ENCODE measurements around the gene KLHL30. TPM values are rescaled to one million over a fixed set of nuclear protein-coding genes. Genes with fewer than 3 reads are reported as not detected.

The KLHL30 gene
- total RNA-seq, 1 donor from 2014 or later = 2.4 TPM

DNA sequence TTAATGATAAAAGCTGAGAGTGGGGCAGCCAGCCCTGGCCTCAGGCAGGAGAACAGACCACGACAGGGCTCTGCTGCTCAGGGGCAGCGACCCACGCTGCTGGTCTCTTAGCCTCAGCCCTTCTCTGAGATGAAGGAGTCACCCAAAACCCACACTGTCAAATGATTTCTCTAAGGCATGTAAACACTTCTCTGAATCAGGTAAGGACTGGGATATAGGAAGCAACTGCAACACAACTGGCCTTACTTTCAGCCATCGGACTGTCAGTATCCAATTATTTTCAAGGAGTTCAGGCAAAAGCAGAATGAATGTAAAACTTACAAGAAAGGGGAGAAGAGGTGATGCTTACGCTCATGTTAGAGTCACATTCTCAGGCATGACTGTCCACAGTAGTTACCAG is 42.1 kb downstream of the KLHL30 start:
- DNase-seq (ENCODE audit: low read depth) = no peak
- TF ChIP-seq, protein P1, sequence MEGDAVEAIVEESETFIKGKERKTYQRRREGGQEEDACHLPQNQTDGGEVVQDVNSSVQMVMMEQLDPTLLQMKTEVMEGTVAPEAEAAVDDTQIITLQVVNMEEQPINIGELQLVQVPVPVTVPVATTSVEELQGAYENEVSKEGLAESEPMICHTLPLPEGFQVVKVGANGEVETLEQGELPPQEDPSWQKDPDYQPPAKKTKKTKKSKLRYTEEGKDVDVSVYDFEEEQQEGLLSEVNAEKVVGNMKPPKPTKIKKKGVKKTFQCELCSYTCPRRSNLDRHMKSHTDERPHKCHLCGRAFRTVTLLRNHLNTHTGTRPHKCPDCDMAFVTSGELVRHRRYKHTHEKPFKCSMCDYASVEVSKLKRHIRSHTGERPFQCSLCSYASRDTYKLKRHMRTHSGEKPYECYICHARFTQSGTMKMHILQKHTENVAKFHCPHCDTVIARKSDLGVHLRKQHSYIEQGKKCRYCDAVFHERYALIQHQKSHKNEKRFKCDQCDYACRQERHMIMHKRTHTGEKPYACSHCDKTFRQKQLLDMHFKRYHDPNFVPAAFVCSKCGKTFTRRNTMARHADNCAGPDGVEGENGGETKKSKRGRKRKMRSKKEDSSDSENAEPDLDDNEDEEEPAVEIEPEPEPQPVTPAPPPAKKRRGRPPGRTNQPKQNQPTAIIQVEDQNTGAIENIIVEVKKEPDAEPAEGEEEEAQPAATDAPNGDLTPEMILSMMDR (IDR thresholded peaks at IDR 0.05; ENCODE audit: insufficient read depth, low read length, poor library complexity, severe bottlenecking) = no peak
- Histone ChIP-seq H3K27me3 (ENCODE audit: control insufficient read depth, insufficient read depth, low read length) (no peaks in the 10 kb centered on the region), H3K4me3 (ENCODE audit: low read depth, low read length) (no peak overlapping the region), H3K36me3 (ENCODE audit: control insufficient read depth, insufficient read depth, low read length) (peaks cover 1% of the 10 kb centered on the region)

DNA sequence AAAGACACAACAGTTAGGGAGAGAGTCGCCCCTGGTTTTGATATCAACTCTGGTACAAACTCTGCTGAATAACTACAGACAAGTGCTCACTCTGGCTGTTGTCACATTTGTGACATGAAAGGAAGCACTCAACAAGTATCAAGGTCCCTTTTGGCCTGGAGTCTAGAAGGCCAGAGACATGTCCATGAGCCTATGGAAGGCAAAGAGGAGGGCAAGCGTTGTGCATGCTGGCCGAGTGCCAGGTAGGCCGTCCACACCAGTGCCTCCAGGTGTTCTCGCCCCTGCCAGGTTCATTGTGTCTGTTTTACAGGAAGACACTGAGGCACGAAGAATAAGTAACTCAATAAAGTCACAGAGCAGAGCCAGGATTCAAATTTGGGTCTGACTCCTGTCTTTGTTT is 43.9 kb downstream of the KLHL30 start:
- Histone ChIP-seq H3K36me3 (ENCODE audit: control insufficient read depth, insufficient read depth, low read length) (peaks cover 1% of the 10 kb centered on the region), H3K4me3 (ENCODE audit: low read depth, low read length) (no peak overlapping the region), H3K27me3 (ENCODE audit: control insufficient read depth, insufficient read depth, low read length) (no peaks in the 10 kb centered on the region)
- DNase-seq (ENCODE audit: low read depth) = no peak
- TF ChIP-seq, protein P1 (IDR thresholded peaks at IDR 0.05; ENCODE audit: insufficient read depth, low read length, poor library complexity, severe bottlenecking) = no peak

DNA sequence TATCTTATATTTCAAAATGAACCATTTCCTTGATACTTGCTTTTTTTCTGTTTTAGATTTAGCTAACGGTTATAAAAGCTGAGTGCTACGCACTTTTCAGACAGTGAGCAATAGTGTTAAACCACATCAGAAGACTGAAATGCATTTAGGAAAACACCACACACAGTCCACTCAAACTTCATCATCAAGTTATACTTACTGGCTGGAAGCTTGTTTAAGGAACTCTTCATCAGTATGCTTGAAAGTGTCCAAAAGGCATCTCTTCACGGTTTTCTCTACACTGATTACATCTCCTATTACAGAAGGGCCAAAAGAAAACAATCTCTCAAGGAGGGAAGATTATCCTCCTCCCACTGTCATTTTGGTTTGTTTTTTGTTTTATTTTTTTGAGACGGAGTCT is 45.4 kb downstream of the KLHL30 start:
- H3K27me3 ChIP-seq (ENCODE audit: control insufficient read depth, insufficient read depth, low read length) = no peaks in the 10 kb centered on the region
- TF ChIP-seq, protein P1 (IDR thresholded peaks at IDR 0.05; ENCODE audit: insufficient read depth, low read length, poor library complexity, severe bottlenecking) = no peak
- peaks cover 1% of the 10 kb centered on the region for H3K36me3 ChIP-seq (ENCODE audit: control insufficient read depth, insufficient read depth, low read length)
- no peak overlapping the region for H3K4me3 ChIP-seq (ENCODE audit: low read depth, low read length)
- no peak for DNase-seq (ENCODE audit: low read depth)

DNA sequence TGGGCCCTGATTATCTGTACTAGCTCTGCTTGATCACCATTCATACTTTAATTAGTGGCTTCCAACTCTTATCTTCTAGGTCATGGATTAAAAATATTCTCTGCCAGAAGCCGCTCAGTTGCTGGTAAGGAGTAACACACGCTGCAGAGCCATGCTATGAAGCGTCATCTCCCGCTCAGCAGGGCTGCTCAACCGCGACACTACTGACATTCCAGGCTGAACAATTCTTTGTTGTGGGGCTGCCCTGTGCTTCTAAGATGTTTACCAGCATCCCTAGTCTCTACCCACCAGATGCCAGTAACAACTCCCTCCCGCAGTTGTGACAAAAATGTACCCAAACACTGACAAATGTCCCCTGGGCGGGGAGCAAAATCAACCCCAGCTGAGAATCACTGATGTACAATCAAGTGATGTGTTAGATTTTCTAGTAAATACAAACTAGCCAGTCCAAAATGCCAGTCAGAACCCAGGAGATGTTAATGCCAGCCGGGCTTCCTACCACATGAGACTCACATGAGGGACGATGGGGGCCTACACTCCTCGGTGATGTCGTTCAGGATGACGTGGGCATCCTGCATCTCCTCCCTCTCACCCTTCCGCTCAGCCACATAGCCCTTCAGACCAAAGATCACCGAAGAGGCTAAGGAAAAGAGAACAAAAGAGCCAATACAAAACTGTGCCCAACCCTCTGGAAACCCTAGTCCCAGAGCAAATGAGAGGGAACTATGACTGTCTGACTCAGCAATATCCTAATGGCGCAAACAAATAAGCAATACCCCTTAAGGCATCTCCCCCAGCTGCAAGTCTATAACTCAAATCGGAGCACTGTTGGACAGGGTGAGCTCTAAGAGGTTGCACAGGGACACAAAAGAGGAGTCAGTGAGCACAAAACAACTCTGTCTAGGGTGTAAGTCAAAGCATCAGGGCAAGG is 49.4 kb downstream of the KLHL30 start:
- TF ChIP-seq, protein P1 (IDR thresholded peaks at IDR 0.05; ENCODE audit: insufficient read depth, low read length, poor library complexity, severe bottlenecking) = no peak
- no peaks in the 10 kb centered on the region for H3K36me3 ChIP-seq (ENCODE audit: control insufficient read depth, insufficient read depth, low read length)
- no peak overlapping the region for H3K4me3 ChIP-seq (ENCODE audit: low read depth, low read length)
- H3K27me3 ChIP-seq (ENCODE audit: control insufficient read depth, insufficient read depth, low read length) = no peaks in the 10 kb centered on the region
- no peak for DNase-seq (ENCODE audit: low read depth)

DNA sequence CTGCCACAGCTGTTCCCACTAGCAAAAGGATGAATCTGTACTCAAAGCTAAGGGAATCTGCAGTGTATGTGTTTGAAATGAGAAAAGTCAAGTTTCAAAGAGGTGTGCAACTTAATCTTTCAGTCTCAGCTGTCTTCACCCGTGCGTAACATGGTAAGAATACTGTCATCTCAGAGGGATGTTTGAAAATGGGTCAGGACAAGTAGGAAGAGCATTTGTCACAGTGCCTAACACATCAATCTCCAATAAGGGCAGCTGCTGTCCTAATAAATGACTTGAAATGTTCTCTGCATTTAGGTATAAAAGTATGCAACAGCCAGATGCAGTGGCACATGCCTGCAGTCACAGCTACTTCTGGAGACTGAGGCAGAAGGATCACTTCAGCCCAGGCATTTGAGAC is 52.0 kb downstream of the KLHL30 start:
- DNase-seq (ENCODE audit: low read depth) = no peak
- no peaks in the 10 kb centered on the region for H3K27me3 ChIP-seq (ENCODE audit: control insufficient read depth, insufficient read depth, low read length)
- TF ChIP-seq, protein P1 (IDR thresholded peaks at IDR 0.05; ENCODE audit: insufficient read depth, low read length, poor library complexity, severe bottlenecking) = no peak
- H3K36me3 ChIP-seq (ENCODE audit: control insufficient read depth, insufficient read depth, low read length) = no peaks in the 10 kb centered on the region
- no peak overlapping the region for H3K4me3 ChIP-seq (ENCODE audit: low read depth, low read length)

Other genes starting within 250 kb of the KLHL30 start
- gene UBE2F, start 171.7 kb upstream of the KLHL30 start, total RNA-seq = 62.3 and 116 TPM in 2 replicates
- 24.9 and 32.1 TPM in 2 replicates for gene SCLY, start 77.7 kb upstream of the KLHL30 start, total RNA-seq
- gene ESPNL, start 38.3 kb upstream of the KLHL30 start, total RNA-seq = 3.5 and 3.8 TPM in 2 replicates
- gene ERFE, start 20.3 kb downstream of the KLHL30 start, total RNA-seq = 106 and 113 TPM in 2 replicates
- gene ILKAP, start 65.0 kb downstream of the KLHL30 start, total RNA-seq = 26.5 and 29.5 TPM in 2 replicates
- 49.7 and 50.1 TPM in 2 replicates for gene HES6, start 101.4 kb downstream of the KLHL30 start, total RNA-seq
- gene PER2, start 149.9 kb downstream of the KLHL30 start, total RNA-seq = 3.3 and 5.3 TPM in 2 replicates
- 9.4 and 11.4 TPM in 2 replicates for gene TRAF3IP1, start 181.8 kb downstream of the KLHL30 start, total RNA-seq

All from kidney epithelial cell (primary cell).